Measurements from ENCODE around the gene RELN. TPM values are rescaled to one million over a fixed set of nuclear protein-coding genes. Genes with fewer than 3 reads are reported as not detected.

Gene RELN
- total and polyA plus RNA-seq, 11 donors = 0.16 to 3.5 (median 1.3) TPM

GRCh38 chr7:103702982-103703381 is 286.5 kb downstream of the RELN start:
- H3K36me3 ChIP-seq = no peaks in the 10 kb centered on the region
- intact Hi-C loops (cut with DNase I) = no loop called here
- WGBS, 4 donors = 73 to 91% (median 78%) methylated on average over 3 of the region's 3 CpGs

GRCh38 chr7:103702454-103702853 is 287.0 kb downstream of the RELN start:
- no peaks in the 10 kb centered on the region for H3K9me3 ChIP-seq
- ATAC-seq (no peak), DNase-seq (no peak)
- 47 to 65% (median 51%) methylated on average over 3 of the region's 3 CpGs for WGBS, 4 donors
- no peaks in the 10 kb centered on the region for H3K4me1 ChIP-seq
- no peaks in the 10 kb centered on the region for H3K27me3 ChIP-seq
- no peak for TF ChIP-seq CTCF (IDR thresholded peaks at IDR 0.05)
- intact Hi-C loops (cut with DNase I) = no loop called here
- H3K4me3 ChIP-seq = no peak overlapping the region
- no peak overlapping the region for H3K27ac ChIP-seq
- no peaks in the 10 kb centered on the region for H3K36me3 ChIP-seq

More at GRCh38 chr7:103702982-103703381, 286.5 kb downstream of the RELN start:
- no peak for TF ChIP-seq POLR2A (IDR thresholded peaks at IDR 0.05)
- TF ChIP-seq CTCF (IDR thresholded peaks at IDR 0.05) = no peak
- DNase-seq (no peak), ATAC-seq (no peak)
- Histone ChIP-seq H3K27ac (no peak overlapping the region), H3K4me1 (no peaks in the 10 kb centered on the region), H3K4me3 (no peak overlapping the region), H3K9me3 (no peaks in the 10 kb centered on the region), H3K27me3 (no peaks in the 10 kb centered on the region)

GRCh38 chr7:103699032-103699431 is 290.4 kb downstream of the RELN start:
- H3K27me3 ChIP-seq = no peaks in the 10 kb centered on the region
- H3K27ac ChIP-seq = no peak overlapping the region
- no peaks in the 10 kb centered on the region for H3K4me1 ChIP-seq
- no peak for DNase-seq
- no peak for ATAC-seq
- no peak for TF ChIP-seq POLR2A (IDR thresholded peaks at IDR 0.05)
- no peak for TF ChIP-seq CTCF (IDR thresholded peaks at IDR 0.05)
- H3K4me3 ChIP-seq = no peak overlapping the region
- no peaks in the 10 kb centered on the region for H3K36me3 ChIP-seq
- WGBS, 4 donors = 89 to 95% (median 90%) methylated on average over 1 of the region's 1 CpG
- no peaks in the 10 kb centered on the region for H3K9me3 ChIP-seq
- intact Hi-C loops (cut with DNase I) = loop anchor here in 1 of 10 donors (5.0 kb wide), 1 partner anchor 228 kb away; no protein-coding TSS in a partner anchor

- Histone ChIP-seq H3K4me1 (no peaks in the 10 kb centered on the region), H3K36me3 (no peaks in the 10 kb centered on the region), H3K27ac (no peak overlapping the region), H3K27me3 (no peaks in the 10 kb centered on the region), H3K9me3 (no peaks in the 10 kb centered on the region), H3K4me3 (no peak overlapping the region)
- no peak for DNase-seq
- TF ChIP-seq POLR2A (IDR thresholded peaks at IDR 0.05) (no peak), CTCF (IDR thresholded peaks at IDR 0.05) (no peak)
- ATAC-seq = no peak
- intact Hi-C loops (cut with DNase I) = loop anchor here in 1 of 10 donors (5.0 kb wide), 1 partner anchor 229 kb away; no protein-coding TSS in a partner anchor
These were observed 291.4 kb downstream of the RELN start for GRCh38 chr7:103698064-103698463.

Measured in heart left ventricle (tissue), 16 donors.